ENCODE results near the gene OCRL.

Gene OCRL

GRCh38 chrX:129522184-129523078 is 17.6 kb upstream of the OCRL start:
- peak; percentile 43 for TF ChIP-seq CTCF (IDR thresholded peaks at IDR 0.05; ENCODE audit: low read depth, low read length, missing control alignments)
- peak overlapping the region; percentile 55 for H3K27ac ChIP-seq
- peak overlapping the region; percentile 75 for H3K4me3 ChIP-seq (ENCODE audit: low read depth, low read length)
- H3K36me3 ChIP-seq (replicated peaks), result no peaks in the 10 kb centered on the region
- peak; percentile 45 for DNase-seq
- no peaks in the 10 kb centered on the region for H3K27me3 ChIP-seq (replicated peaks)
- in situ Hi-C loops (cut with HindIII; ENCODE audit: low pct_ligation_motif_present, low sequenced_read_pairs), result no loop called here

GRCh38 chrX:129523079-129523911 is 16.8 kb upstream of the OCRL start, which contains the start of gene SMARCA1:
Gene SMARCA1, minus strand, starts transcription at chrX:129523490. Its CDS starts 120 bp downstream, at chrX:129523370.
- peak; percentile 37 for DNase-seq
- peak within 1 kb of the TSS; percentile 55 for H3K27ac ChIP-seq
- no peaks in the 10 kb centered on the region for H3K36me3 ChIP-seq (replicated peaks)
- H3K4me3 ChIP-seq (ENCODE audit: low read depth, low read length), result peak within 1 kb of the TSS; percentile 75
- in situ Hi-C loops (cut with HindIII; ENCODE audit: low pct_ligation_motif_present, low sequenced_read_pairs), result no loop called here
- H3K27me3 ChIP-seq (replicated peaks), result no peaks in the 10 kb centered on the region
- no peak for TF ChIP-seq CTCF (IDR thresholded peaks at IDR 0.05; ENCODE audit: low read depth, low read length, missing control alignments)

GRCh38 chrX:129524250-129524850 is 15.7 kb upstream of the OCRL start:
- DNase-seq, result no peak
- H3K36me3 ChIP-seq (replicated peaks), result no peaks in the 10 kb centered on the region
- no peak overlapping the region for H3K27ac ChIP-seq
- in situ Hi-C loops (cut with HindIII; ENCODE audit: low pct_ligation_motif_present, low sequenced_read_pairs), result no loop called here
- no peak for TF ChIP-seq CTCF (IDR thresholded peaks at IDR 0.05; ENCODE audit: low read depth, low read length, missing control alignments)
- H3K27me3 ChIP-seq (replicated peaks), result no peaks in the 10 kb centered on the region
- no peak overlapping the region for H3K4me3 ChIP-seq (ENCODE audit: low read depth, low read length)

- Histone ChIP-seq H3K27ac (no peak overlapping the region), H3K27me3 (replicated peaks) (no peaks in the 10 kb centered on the region), H3K4me3 (ENCODE audit: low read depth, low read length) (no peak overlapping the region), H3K36me3 (replicated peaks) (no peaks in the 10 kb centered on the region)
- DNase-seq, result no peak
- TF ChIP-seq CTCF (IDR thresholded peaks at IDR 0.05; ENCODE audit: low read depth, low read length, missing control alignments), result no peak
- in situ Hi-C loops (cut with HindIII; ENCODE audit: low pct_ligation_motif_present, low sequenced_read_pairs), result no loop called here
Observed at GRCh38 chrX:129525162-129525561, 14.9 kb upstream of the OCRL start.

- in situ Hi-C loops (cut with HindIII; ENCODE audit: low pct_ligation_motif_present, low sequenced_read_pairs), result no loop called here
- Histone ChIP-seq H3K27me3 (replicated peaks) (no peaks in the 10 kb centered on the region), H3K36me3 (replicated peaks) (no peaks in the 10 kb centered on the region), H3K27ac (no peak overlapping the region), H3K4me3 (ENCODE audit: low read depth, low read length) (no peak overlapping the region)
- DNase-seq, result no peak
- TF ChIP-seq CTCF (IDR thresholded peaks at IDR 0.05; ENCODE audit: low read depth, low read length, missing control alignments), result no peak
Observed at GRCh38 chrX:129525896-129526295, 14.2 kb upstream of the OCRL start.
